K562 (cell line): ENCODE measurements around the gene USP48. TPM values are rescaled to one million over a fixed set of nuclear protein-coding genes. Genes with fewer than 3 reads are reported as not detected.
A peak's percentile ranks its signal among the peaks of the same experiment; 100 is the strongest.

ENCODE experiments used
- BCOR ChIP-seq: fragments of 450-650 bp; IDR thresholded peaks from 2 replicates; pipeline ENCODE4 v1.6.1; 2016
- CBX2 ChIP-seq: fragments of 200-600 bp; sonication (generic); IDR thresholded peaks from one replicate; pipeline ENCODE4 v1.6.1; 2012; ENCODE audit warnings: mild to moderate bottlenecking, low read length, inconsistent platforms; ENCODE audit not compliant: insufficient read depth, poor library complexity, severe bottlenecking
- CUX1 ChIP-seq: fragments of 200-800 bp; sonication (Bioruptor generic); IDR thresholded peaks from 2 replicates; pipeline ENCODE4 v1.6.1; 2016; ENCODE audit warnings: missing genetic modification characterization, missing compliant biosample characterization
- ELF2 ChIP-seq: fragments of 250-450 bp; sonication (Bioruptor Pico); IDR thresholded peaks from 2 replicates; pipeline ENCODE4 v1.5.0; 2021; ENCODE audit warnings: mild to moderate bottlenecking
- ESRRA ChIP-seq: fragments of 450-650 bp; IDR thresholded peaks from 2 replicates; pipeline ENCODE4 v1.6.1; 2014; ENCODE audit warnings: low read depth, mild to moderate bottlenecking, moderate library complexity, borderline replicate concordance
- ETV5 ChIP-seq: sonication (generic); formaldehyde crosslinking; IDR thresholded peaks from 2 replicates; pipeline ENCODE4 v1.4.0; 2020; ENCODE audit warnings: low read depth, mild to moderate bottlenecking, missing genetic modification reagents
- FOXM1 ChIP-seq, 2 experiments: fragments of 450-650 bp in 1 of 2; sonication (generic) in 1 of 2; formaldehyde crosslinking in 1 of 2; IDR thresholded peaks; 2 replicates each; pipeline versions ENCODE4 v1.6.1 to v1.9.0; 2017 to 2022; ENCODE audit warnings: low read depth in 2 of 2, mild to moderate bottlenecking in 2 of 2, missing genetic modification reagents in 1 of 2, moderate library complexity in 1 of 2
- GABPB1 ChIP-seq: sonication (generic); formaldehyde crosslinking; IDR thresholded peaks from 2 replicates; pipeline ENCODE4 v1.8.0; 2022; ENCODE audit warnings: mild to moderate bottlenecking, missing genetic modification reagents
- KDM1A ChIP-seq, 2 experiments: fragments of 450-650 bp; IDR thresholded peaks; 2 replicates each; pipeline ENCODE4 v1.6.1; 2016; ENCODE audit warnings: mild to moderate bottlenecking in 2 of 2
- KLF16 ChIP-seq: IDR thresholded peaks from 2 replicates; pipeline ENCODE4 v1.6.1; 2016; ENCODE audit warnings: antibody characterized with exemption
- MAZ ChIP-seq, 2 experiments: fragments of 450-650 bp in 1 of 2; sonication (generic) in 1 of 2; formaldehyde crosslinking; IDR thresholded peaks in 1 of 2; conservative IDR thresholded peaks in 1 of 2; 2 replicates each; pipeline versions ENCODE4 v1.4.0 to v1.5.0; 2020; ENCODE audit warnings: mild to moderate bottlenecking in 1 of 2, missing genetic modification reagents in 1 of 2
- MCM3 ChIP-seq: fragments of 450-650 bp; IDR thresholded peaks from 2 replicates; pipeline ENCODE4 v1.6.1; 2016
- MCM7 ChIP-seq, 2 experiments: fragments of 450-650 bp; IDR thresholded peaks; 2 replicates each; pipeline ENCODE4 v1.6.1; 2016 to 2018
- MED1 ChIP-seq: sonication (generic); formaldehyde crosslinking; IDR thresholded peaks from 2 replicates; pipeline ENCODE4 v1.8.1; 2023; ENCODE audit warnings: missing genetic modification reagents, borderline replicate concordance
- NCOA6 ChIP-seq: fragments of 450-650 bp; IDR thresholded peaks from 2 replicates; pipeline ENCODE4 v1.6.1; 2017; ENCODE audit warnings: mild to moderate bottlenecking
- POLR2G ChIP-seq: fragments of 200-400 bp; formaldehyde crosslinking; IDR thresholded peaks from 2 replicates; pipeline ENCODE4 v1.6.1; 2017; ENCODE audit warnings: low read depth, mild to moderate bottlenecking, antibody characterized with exemption, low read length, moderate library complexity
- RBM25 ChIP-seq: fragments of 200-400 bp; formaldehyde crosslinking; IDR thresholded peaks from 2 replicates; pipeline ENCODE4 v1.6.1; 2018; ENCODE audit warnings: low read length, low read depth, moderate library complexity; ENCODE audit not compliant: severe bottlenecking
- RCOR1 ChIP-seq, 2 experiments: IDR thresholded peaks; 2 replicates each; pipeline ENCODE4 v1.6.1; 2012; ENCODE audit warnings: low read depth in 2 of 2, low read length in 2 of 2, borderline replicate concordance in 1 of 2, improper control_type of control experiment in 1 of 2
- RUNX1 ChIP-seq: sonication (generic); IDR thresholded peaks from 2 replicates; pipeline ENCODE4 v1.6.1; 2016; ENCODE audit warnings: antibody characterized with exemption, low read depth
- SMARCA5 ChIP-seq: fragments of 450-650 bp; IDR thresholded peaks from 2 replicates; pipeline ENCODE4 v1.6.1; 2016
- TFAP4 ChIP-seq: sonication (generic); formaldehyde crosslinking; IDR thresholded peaks from 2 replicates; pipeline ENCODE4 v1.8.0; 2022; ENCODE audit warnings: missing genetic modification reagents, mild to moderate bottlenecking, moderate library complexity, borderline replicate concordance
- WHSC1 ChIP-seq: IDR thresholded peaks from one replicate; pipeline ENCODE4 v1.6.1; 2012; ENCODE audit warnings: low read length, control low read depth, inconsistent platforms
- ZFP36 ChIP-seq: fragments of 150-350 bp; IDR thresholded peaks from 2 replicates; pipeline ENCODE4 v1.6.1; 2018; ENCODE audit warnings: low read length, low read depth; ENCODE audit not compliant: partially characterized antibody
- ZNF778 ChIP-seq: fragments of 450-650 bp; formaldehyde crosslinking; IDR thresholded peaks from 2 replicates; pipeline ENCODE4 v1.4.0; 2020; ENCODE audit warnings: mild to moderate bottlenecking, moderate library complexity
- polyA plus RNA-seq, 8 experiments: library from polyadenylated mRNA; depleted of rRNA in 4 of 8; stranded (reverse) in 5 of 8; unstranded in 3 of 8; fragments of >200 nt; fragmentation: Nextera tagmentation in 2 of 8; fragmentation: Illumina TruSeq in 1 of 8; extraction: Ambion mirVana in 2 of 8; extraction: Trizol in 1 of 8; gene quantifications; 2 replicates each; pipeline versions ENCODE4 v1.2.1 to v1.2.3, GENCODE V29; 2011 to 2014; ENCODE audit warnings: inconsistent platforms in 1 of 8, missing spikeins in 1 of 8
- total RNA-seq, 7 experiments: library from RNA; depleted of rRNA in 6 of 7; stranded (reverse); fragments of >200 nt in 6 of 7; fragmentation: Illumina TruSeq in 2 of 7; extraction: Trizol in 2 of 7; gene quantifications; 2 replicates each; pipeline versions ENCODE4 v1.2.1 to v1.2.3, GENCODE V29; 2011 to 2021; ENCODE audit warnings: low replicate concordance in 1 of 7

The USP48 gene
- total and polyA plus RNA-seq, 9 of the 15 experiments (the other 6 are each of a cell fraction or from before 2014, with no cell fraction given) = 23.3 to 123 (median 106) TPM

GRCh38 chr1:21641537-21641936 lies 141.4 kb downstream of the USP48 start (continued):
- TF ChIP-seq CUX1 (no peak), SMARCA5 (peak; percentile 81; the same call in 1 of the 2 replicates), POLR2G (no peak), TFAP4 (CRISPR knock-in tag) (peak; percentile 82), CBX2 (no peak), ETV5 (CRISPR knock-in tag) (no peak), ELF2 (CRISPR knock-in tag) (no peak), WHSC1 (no peak), ZFP36 (peak; percentile 93), KDM1A (IDR thresholded peaks at IDR 0.05) (peak; percentile 68 to 87), MCM3 (no peak), KLF16 (no peak), MCM7 (IDR thresholded peaks at IDR 0.05) (no peak), ESRRA (0 out of 2 replicates have a peak, but pooled peaks have one; percentile 36), RBM25 (peak; percentile 99), ZNF778 (CRISPR knock-in tag) (no peak), GABPB1 (peak; percentile 35; the same call in 1 of the 2 replicates), MAZ (CRISPR knock-in tag; conservative IDR thresholded peaks at IDR 0.05 in 1 of 2, IDR thresholded peaks at IDR 0.05 in 1 of 2) (no peak), BCOR (peak; percentile 97), NCOA6 (no peak), MED1 (CRISPR knock-in tag) (no peak), FOXM1 (IDR thresholded peaks at IDR 0.05; ENCODE audit: low read depth) (no peak), FOXM1 (CRISPR knock-in tag; IDR thresholded peaks at IDR 0.05; ENCODE audit: low read depth) (no peak), RCOR1 (IDR thresholded peaks at IDR 0.05; ENCODE audit: borderline replicate concordance in 1 of 2, low read depth in 2 of 2, low read length in 2 of 2) (peak in 1 of 2 experiments; percentile 79; a peak in 2 of 4 replicates), RUNX1 (no peak)
